ENCODE data around the gene DDRGK1.

DNA sequence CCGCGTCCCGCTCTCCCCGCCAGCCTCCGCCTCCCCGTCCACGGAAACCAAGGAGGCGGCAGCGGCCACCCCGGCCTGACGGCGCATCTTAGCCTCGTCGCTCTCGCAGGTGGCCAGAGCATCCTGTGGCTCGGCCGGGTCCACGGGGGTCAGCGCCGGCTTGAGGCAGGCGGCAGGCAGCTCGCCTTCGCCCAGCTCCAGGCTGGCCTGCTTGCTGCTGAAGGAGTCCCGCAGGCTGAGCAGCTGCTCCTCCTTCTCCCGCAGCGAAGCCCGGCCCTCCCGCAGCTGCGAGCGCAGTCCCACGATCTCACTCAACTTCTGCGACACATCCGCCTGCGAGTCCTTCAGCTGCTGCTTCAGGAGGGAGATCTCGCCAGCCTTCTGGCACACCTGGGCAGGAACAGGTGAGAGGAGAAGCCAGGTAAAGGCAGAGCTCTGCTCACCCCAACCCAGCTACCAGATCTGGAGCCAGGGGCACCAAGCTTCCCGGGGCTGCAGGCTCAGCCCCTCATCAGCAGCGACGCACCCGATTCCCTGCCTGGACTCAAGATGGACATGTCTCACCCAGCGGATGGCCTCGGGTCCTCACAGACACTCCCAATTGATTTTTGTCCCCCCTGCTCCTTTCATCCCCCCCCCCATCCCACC lies 39.6 kb downstream of the DDRGK1 start:
- TF ChIP-seq YY1 (IDR thresholded peaks at IDR 0.05; ENCODE audit: insufficient read depth, insufficient read length) (no peak), ZNF274 (IDR thresholded peaks at IDR 0.05; ENCODE audit: low read depth, low read length) (no peak), SUZ12 (IDR thresholded peaks at IDR 0.05; ENCODE audit: extremely low read depth, insufficient read depth, insufficient read length) (no peak)
